Transverse colon (tissue), 3 donors: ENCODE measurements around the gene GLRX3.

Source experiments
- CTCF ChIP-seq, 5 experiments: fragments of 200-600 bp in 3 of 5; fragments of 450-650 bp in 2 of 5; sonication (generic) in 3 of 5; IDR thresholded peaks; 1 replicate in 2 of 5; 2 replicates in 3 of 5; pipeline ENCODE4 v1.5.1; 2016 to 2017; ENCODE audit warnings: antibody characterized with exemption in 5 of 5, inconsistent platforms in 3 of 5, mild to moderate bottlenecking in 2 of 5, moderate library complexity in 1 of 5
- EP300 ChIP-seq: sonication (generic); formaldehyde crosslinking; IDR thresholded peaks from one replicate; pipeline ENCODE4 v1.6.1; 2017; ENCODE audit warnings: antibody characterized with exemption, low read depth

- TF ChIP-seq EP300 (no peak), CTCF (IDR thresholded peaks at IDR 0.05) (no peak)
These were observed 49.4 kb downstream of the GLRX3 start for GRCh38 chr10:130185591-130185990.
